Fibroblast of skin of scalp (primary cell): ENCODE data around the gene SLC37A2.

Source experiments
- DNase-seq: peaks from one replicate; pipeline ENCODE4 v3.0.0-alpha.2; 2013

SLC37A2 gene

DNA sequence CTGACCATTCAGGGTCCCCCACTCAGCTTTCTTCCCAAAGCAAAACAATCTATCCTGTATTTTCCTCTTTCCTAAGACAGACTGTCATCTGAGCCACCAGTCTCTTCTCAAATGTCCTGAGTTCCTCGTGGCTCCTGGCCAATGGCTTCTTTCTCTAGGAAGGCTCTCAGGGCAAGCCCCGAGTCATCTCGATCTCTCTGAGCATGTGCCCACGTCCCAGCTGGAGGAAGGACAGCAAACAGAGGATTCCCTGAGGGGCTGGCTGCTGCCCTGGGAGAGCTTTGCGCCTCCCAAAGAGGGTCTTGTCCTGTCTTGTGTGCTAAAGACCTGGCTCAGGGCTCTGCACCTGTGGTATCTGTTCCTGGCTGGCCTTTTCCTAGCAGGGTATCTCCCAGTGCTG is 8.3 kb downstream of the SLC37A2 start:
- peak; percentile 17 for DNase-seq

DNA sequence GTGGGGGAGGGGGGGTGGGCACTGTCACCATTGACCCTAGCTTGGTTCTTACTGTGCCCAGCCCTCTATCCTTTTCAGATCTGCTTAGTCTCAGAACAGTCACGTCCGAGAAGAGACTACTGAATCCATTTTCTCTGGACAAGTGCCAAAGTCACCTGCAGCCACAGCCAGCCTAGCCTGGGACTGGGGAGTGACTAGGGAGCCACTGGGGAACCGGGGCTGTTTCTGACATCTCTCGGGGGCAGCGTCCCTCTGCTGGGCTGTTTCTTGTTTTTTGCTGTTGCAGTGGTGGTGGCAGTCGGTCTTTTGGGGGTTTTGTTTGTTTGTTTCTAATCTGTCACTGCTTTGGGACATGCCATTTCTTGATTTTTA is 8.7 kb downstream of the SLC37A2 start:
- DNase-seq: no peak

- DNase-seq: no peak
Observed at GRCh38 chr11:125072218-125072960, 9.3 kb downstream of the SLC37A2 start.

DNA sequence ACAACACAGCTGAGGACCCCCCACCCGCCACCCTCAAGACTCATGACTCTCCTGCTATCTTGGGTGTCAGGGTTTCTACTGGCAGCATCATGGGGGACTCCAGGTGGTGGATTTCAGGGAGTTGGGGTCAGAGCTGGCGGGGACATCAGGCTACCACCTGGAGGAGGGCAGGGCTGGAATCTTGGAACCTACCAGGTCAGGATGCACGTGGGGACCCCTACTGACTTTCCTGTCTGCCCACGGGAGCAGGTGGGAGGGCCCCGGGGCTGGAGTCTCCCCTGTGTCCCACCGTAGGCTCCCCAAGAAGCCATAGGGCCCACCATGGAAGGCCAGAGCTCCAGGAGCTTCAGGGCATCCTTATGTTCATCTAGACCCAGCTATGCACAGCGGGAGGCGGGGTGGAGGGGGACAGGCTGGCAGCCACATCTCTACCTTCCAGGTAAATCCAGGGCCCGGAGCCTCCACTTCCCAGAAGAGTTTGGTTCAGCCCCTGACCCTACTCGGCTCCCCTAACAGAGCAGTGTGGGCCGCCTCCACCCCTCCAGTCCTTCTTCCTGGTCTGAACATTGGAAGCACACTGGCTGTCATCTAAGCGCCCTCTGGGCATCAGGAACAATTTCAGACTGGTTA is 10.0 kb downstream of the SLC37A2 start:
- DNase-seq: no peak

DNA sequence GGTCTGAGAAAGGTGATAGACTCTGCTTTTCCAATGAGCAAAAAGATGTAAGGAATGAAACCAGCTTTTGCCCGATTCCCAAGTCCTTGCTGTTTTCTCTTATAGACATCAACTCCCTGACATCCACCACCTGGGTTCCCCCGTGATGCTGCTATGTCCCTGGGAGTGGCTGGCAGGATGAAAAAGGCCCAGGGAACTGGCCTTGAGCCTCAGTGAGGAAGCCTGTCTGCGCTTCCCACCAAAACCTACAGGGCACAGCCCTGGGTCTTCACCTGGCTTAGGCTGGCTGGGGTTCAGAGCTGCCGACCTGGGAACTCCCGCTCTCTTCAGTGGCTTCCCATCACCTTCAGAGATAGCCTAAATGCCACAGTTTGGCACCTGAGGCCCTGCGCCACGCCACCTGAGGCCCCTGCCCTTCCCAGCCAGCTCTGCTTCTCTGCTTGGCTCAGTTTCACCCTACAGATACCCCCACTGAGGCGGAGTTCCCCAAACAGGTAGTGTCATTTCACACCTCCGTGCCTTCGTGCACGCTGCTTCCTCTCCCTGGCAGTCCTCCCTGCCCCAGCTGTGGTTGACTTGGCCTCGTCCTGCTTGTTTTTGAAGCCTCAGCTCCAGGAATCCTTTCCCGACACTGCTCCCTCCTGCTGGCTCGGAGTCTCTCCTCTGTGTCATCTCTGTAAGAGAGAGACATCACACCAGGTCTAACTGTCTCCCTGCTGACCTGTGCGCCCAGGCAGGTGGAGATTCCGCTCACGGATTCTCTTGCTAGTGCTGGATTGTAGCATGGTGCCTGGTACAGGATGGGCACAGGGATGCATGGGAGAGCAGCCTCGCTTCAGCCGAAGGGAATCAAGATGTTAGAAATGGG is 10.7 kb downstream of the SLC37A2 start:
- no peak for DNase-seq

- DNase-seq: no peak
Observed at GRCh38 chr11:125074511-125075241, 11.6 kb downstream of the SLC37A2 start.

GRCh38 chr11:125075242-125075625 is 12.1 kb downstream of the SLC37A2 start:
- DNase-seq: no peak

- no peak for DNase-seq
Observed at GRCh38 chr11:125075900-125076317, 12.8 kb downstream of the SLC37A2 start.

DNA sequence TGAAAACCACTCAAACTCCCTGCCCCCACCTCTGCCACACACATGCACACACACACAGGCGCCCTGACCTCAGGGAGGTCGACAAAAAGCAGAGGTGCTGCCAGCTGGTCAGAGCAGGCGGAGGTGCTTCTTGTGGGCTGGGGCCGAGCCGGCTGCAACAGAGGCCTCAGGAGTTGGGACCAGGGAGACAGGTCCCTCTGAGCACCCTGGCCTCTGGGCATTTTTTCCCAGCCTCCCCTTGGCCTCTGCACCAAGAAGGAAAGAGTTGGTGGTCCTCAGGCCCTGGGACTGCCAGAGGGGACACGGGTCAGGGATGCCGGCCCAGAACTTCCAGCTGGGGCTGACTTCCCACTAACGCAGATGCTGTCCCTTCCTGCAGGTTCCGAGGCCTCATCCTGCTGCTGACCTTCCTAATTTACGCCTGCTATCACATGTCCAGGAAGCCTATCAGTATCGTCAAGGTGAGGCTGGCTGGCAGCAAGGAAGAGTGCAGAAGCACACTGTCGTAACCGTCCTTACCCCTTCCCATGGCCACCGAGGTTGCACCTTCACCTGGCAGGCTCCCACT is 13.4 kb downstream of the SLC37A2 start:
- no peak for DNase-seq

- DNase-seq: no peak
Observed at GRCh38 chr11:125078016-125078415, 14.9 kb downstream of the SLC37A2 start.

- no peak for DNase-seq
Observed at GRCh38 chr11:125078516-125079140, 15.5 kb downstream of the SLC37A2 start.

GRCh38 chr11:125079151-125079877 is 16.2 kb downstream of the SLC37A2 start:
- DNase-seq: no peak

- DNase-seq: no peak
Observed at GRCh38 chr11:125079878-125080530, 16.9 kb downstream of the SLC37A2 start.

GRCh38 chr11:125080531-125080911 is 17.4 kb downstream of the SLC37A2 start:
- no peak for DNase-seq

- DNase-seq: no peak
Observed at GRCh38 chr11:125081098-125081798, 18.1 kb downstream of the SLC37A2 start.

GRCh38 chr11:125082040-125082439 is 18.9 kb downstream of the SLC37A2 start:
- DNase-seq: no peak

GRCh38 chr11:125082611-125083311 is 19.7 kb downstream of the SLC37A2 start:
- peak; percentile 49 for DNase-seq

DNA sequence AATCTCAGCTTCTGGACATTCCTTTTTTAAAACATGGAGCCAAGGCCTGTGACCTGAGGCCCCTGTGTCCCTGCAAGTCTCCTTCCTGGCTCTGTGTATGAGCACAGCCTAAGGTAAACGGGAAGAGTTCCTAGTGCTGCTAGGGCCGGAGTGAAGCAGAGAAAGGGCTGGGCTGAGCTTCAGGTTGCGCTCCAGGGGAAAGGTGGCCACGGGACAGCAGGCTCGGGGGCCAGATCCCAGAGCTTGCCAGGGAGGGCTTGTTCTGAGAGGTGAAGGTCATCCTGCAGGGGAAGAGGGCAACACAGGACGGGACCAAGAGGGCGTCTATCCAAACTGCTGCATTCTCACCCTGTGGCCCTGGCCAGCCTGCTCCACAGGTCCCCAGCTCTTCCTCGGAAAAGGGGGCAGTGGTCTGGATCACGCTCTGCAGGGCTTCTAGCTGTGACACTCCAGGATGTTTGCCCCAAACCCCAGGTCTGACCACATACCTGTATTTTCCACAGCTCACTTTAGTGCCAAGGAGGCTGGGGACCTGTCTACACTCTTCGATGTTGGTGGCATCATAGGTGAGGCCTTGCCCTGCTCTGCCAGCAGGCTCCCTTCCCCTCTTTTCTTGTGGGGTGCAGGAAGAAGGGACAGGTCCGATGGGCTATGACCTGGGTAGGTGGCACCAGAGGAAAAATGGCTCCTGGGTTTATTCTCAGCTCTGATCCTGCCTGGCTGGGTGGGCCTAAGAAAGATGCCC is 20.4 kb downstream of the SLC37A2 start:
- no peak for DNase-seq

DNA sequence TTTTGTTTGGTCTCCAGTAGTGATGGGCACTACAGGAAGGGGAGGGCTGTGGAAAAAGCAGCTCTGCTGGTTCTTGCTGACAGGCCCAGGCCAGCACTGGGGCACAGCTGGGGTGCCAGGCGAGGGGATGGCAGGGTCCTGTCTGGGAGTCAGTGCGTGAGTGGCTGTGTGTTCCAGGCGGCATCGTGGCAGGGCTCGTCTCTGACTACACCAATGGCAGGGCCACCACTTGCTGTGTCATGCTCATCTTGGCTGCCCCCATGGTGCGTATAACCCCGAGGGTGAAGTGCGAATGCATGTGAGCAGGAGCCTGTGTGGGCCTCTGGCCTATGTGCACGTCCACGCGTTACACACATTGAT is 20.9 kb downstream of the SLC37A2 start:
- no peak for DNase-seq
